Neuron (in vitro differentiated cells): Measurements from ENCODE around the gene BCL2.
"Not testable (repeated sequence)": the region's sequence is repeated elsewhere in the genome, so short reads cannot be mapped to it uniquely, and the experiment has no call there.

Source experiments
- H2AFZ ChIP-seq: one replicate; pipeline ENCODE4 v1.6.1; 2013; ENCODE audit warnings: low read depth, mild to moderate bottlenecking, inconsistent platforms, low read length, moderate library complexity
- H3K27me3 ChIP-seq: one replicate; pipeline ENCODE4 v1.6.1; 2013; ENCODE audit warnings: low read length; ENCODE audit not compliant: insufficient read depth
- H3K36me3 ChIP-seq: one replicate; pipeline ENCODE4 v1.6.1; 2013; ENCODE audit warnings: low read length; ENCODE audit not compliant: insufficient read depth
- H3K4me1 ChIP-seq: one replicate; pipeline ENCODE4 v1.6.1; 2013; ENCODE audit warnings: low read length; ENCODE audit not compliant: insufficient read depth
- H3K4me3 ChIP-seq: 2 replicates; pipeline ENCODE4 v1.5.1; 2013; ENCODE audit warnings: mild to moderate bottlenecking, low read length, moderate library complexity
- H3K9me3 ChIP-seq: one replicate; pipeline ENCODE4 v1.6.1; 2013; ENCODE audit warnings: low read length

BCL2 gene

DNA sequence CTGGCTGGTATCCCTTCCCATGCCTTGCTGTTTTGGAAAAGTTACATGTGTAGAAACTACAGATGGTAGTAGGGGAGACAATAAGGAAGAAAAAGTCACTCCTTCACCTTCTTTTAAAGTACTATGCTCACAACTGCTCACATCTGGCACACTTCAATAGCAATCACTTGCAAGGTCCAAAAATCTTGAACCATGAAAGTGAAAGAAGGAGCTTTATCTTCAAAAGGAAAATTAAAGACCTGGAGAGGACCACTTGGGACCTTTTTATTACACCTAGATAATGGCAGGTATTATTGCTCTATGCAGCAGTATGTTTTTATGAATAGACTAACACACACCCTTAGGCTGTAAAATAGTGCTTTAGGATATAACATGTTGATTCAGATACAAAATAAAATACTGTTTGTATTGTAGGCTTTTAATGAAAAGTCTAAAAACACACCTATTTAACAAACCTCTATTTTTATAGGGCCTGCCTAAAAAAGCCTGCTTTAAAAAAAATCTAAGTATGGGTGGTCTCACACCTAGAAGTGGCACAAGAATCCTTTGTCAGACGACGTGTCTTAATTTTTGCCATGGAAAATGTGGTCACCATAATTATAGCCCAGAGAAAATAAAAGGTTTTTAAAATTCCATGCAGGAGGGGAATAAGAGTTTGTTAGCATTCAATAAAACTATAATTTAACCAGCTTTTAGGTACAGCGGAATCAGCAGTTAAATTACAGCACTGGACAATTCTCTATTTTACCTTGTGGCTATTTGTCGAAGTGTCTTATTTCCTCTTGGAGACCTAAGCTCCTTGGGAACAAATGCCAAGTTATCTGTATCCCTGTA lies 124.0 kb downstream of the BCL2 start:
- Histone ChIP-seq H3K36me3 (no peaks in the 10 kb centered on the region), H2AFZ (no peak overlapping the region), H3K9me3 (no peaks in the 10 kb centered on the region), H3K4me1 (peaks cover 11% of the 10 kb centered on the region), H3K27me3 (no peaks in the 10 kb centered on the region), H3K4me3 (no peak overlapping the region)

DNA sequence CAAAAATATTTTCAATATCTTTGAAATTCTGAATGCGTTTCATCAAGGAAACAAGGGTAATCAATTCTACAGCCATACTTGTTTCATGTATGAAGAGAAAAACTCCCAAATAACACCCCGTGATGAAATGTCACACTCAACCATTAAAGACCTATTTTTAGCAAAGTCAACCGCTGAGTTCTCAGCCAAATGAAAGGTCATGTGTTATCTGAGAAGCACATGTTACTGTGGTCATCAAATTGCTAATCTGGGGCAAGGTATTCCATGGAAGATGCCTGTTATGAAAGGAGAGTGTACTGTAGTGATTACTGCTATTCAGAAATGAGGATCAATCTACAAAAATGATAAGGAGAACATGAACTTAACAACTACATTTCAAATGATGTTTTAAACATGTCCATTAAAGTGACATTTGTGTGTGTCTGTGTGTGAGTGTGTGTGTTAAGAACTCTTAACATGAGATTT lies 126.7 kb downstream of the BCL2 start:
- no peak overlapping the region for H3K4me3 ChIP-seq
- no peaks in the 10 kb centered on the region for H3K27me3 ChIP-seq
- no peaks in the 10 kb centered on the region for H3K9me3 ChIP-seq
- H3K4me1 ChIP-seq, result peaks cover 11% of the 10 kb centered on the region
- H3K36me3 ChIP-seq, result no peaks in the 10 kb centered on the region
- H2AFZ ChIP-seq, result no peak overlapping the region

DNA sequence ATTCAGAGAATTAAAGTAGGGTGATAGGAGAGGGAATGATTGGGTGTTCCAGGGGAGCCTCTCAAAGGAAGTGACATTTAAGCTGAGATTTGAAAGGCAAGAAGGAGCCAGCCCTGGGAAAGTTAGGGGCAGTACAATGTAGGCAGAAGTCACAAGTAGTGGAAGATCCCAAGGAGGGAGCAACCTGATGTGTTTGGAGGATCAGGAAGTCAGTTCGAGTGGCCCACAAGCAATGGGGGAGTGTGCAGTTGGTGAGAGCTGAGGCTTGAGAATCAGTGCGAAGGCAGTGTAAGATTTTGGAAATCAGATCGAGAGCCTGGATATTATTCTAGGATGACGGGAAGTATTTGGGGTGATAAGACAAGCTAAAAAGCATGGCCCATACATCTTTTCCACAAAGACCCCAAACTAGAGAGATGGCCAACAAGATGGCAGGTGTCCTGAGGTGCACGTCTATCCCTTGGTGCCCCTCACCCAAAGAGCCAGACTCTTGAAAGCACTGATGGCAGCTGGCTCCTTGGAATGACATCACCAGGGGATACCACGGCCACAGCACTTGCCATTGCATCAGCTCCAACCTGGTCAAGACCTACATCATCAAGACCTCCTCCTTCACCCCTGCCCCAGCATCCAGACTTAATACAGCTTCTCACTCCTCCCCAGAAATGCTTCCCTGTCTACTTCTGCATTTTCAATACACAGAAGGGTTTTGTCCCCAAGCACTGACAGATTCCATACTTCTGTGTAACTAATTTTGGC lies 127.3 kb downstream of the BCL2 start:
- H3K9me3 ChIP-seq, result no peaks in the 10 kb centered on the region
- H3K27me3 ChIP-seq, result no peaks in the 10 kb centered on the region
- no peaks in the 10 kb centered on the region for H3K36me3 ChIP-seq
- no peak overlapping the region for H2AFZ ChIP-seq
- no peak overlapping the region for H3K4me3 ChIP-seq
- peaks cover 8% of the 10 kb centered on the region for H3K4me1 ChIP-seq

DNA sequence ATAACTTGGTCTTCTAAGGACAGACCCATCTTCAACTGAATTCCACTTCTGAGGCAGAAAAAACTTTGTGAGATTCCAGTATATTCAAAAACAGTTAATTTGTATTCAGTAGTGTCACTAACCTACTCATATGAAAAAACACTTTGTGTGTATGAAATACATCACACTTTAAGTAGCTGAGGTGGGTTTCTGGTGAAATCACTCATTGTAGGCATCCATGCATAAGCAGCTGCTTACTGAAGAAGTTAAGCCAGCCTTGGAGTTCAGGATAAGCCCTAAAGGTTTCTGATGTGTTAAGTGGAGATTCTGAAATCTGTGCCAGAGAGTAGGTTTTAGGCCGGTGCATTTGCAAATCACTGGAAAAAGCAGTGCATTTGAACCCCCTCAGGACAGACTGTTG lies 128.2 kb downstream of the BCL2 start:
- H3K36me3 ChIP-seq, result no peaks in the 10 kb centered on the region
- H2AFZ ChIP-seq, result no peak overlapping the region
- H3K4me3 ChIP-seq, result no peak overlapping the region
- no peaks in the 10 kb centered on the region for H3K9me3 ChIP-seq
- no peaks in the 10 kb centered on the region for H3K27me3 ChIP-seq
- H3K4me1 ChIP-seq, result peaks cover 8% of the 10 kb centered on the region

DNA sequence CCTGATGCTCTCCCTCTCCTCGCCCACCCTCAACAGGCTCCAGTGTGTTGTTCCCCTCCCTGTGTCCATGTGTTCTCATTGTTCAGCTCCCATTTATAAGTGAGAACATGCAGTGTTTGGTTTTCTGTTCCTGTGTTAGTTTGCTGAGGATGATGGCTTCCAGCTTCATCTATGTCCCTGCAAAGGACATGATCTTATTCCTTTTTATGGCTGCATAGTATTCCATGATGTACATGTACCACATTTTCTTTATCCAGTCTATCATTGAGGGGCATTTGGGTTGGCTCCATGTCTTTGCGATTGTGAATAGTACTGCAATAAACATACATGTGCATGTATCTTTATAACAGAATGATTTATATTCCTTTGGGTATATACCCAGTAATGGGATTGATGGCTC lies 128.7 kb downstream of the BCL2 start:
- not testable (repeated sequence) for H3K27me3 ChIP-seq, H3K36me3 ChIP-seq, H3K4me3 ChIP-seq, H3K9me3 ChIP-seq, H2AFZ ChIP-seq, H3K4me1 ChIP-seq

DNA sequence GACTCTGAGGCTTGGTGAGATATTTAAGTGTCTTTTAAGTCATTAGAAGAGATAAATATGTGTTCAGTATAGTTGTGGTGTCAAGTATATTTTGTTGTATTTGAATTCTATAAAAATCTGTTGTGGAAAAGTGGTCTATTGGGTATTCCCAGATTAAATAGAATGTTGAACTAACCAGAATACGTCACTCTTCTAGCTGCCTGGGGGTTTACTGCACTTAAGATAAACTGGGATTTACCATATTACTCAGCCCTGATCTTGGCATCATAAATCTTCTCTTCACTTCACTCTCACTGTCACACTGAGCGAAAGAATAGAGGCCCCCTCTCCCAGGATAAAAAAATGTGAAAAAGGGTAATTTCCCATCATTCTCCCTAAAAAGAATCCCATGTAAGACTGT lies 129.8 kb downstream of the BCL2 start:
- no peak overlapping the region for H3K4me3 ChIP-seq
- H3K27me3 ChIP-seq, result no peaks in the 10 kb centered on the region

DNA sequence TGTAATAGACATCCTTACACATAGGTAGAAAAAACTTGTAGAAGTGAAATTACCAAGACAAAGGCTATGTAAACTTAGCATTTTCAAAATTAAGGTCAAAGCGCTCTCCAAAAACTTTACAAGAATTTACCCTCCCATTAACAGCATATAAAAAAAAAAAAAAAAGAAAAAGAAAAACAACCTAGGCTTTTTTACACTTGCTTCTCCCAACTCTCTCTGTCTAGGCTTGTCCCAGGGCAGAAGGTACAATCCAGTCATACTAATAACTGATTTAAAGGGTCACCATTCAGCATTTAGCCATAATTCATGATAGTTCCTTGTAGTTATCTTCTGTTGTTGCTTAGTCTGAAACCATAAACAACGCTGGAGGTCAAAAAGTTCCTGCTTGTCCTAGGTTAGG lies 130.5 kb downstream of the BCL2 start:
- H3K4me1 ChIP-seq, result no peaks in the 10 kb centered on the region
- H3K4me3 ChIP-seq, result no peak overlapping the region
- no peaks in the 10 kb centered on the region for H3K27me3 ChIP-seq
- no peaks in the 10 kb centered on the region for H3K9me3 ChIP-seq
- no peaks in the 10 kb centered on the region for H3K36me3 ChIP-seq
- H2AFZ ChIP-seq, result no peak overlapping the region

More for the DNA sequence above, 129.8 kb downstream of the BCL2 start:
- no peak overlapping the region for H2AFZ ChIP-seq
- no peaks in the 10 kb centered on the region for H3K4me1 ChIP-seq
- no peaks in the 10 kb centered on the region for H3K9me3 ChIP-seq
- H3K36me3 ChIP-seq, result no peaks in the 10 kb centered on the region

DNA sequence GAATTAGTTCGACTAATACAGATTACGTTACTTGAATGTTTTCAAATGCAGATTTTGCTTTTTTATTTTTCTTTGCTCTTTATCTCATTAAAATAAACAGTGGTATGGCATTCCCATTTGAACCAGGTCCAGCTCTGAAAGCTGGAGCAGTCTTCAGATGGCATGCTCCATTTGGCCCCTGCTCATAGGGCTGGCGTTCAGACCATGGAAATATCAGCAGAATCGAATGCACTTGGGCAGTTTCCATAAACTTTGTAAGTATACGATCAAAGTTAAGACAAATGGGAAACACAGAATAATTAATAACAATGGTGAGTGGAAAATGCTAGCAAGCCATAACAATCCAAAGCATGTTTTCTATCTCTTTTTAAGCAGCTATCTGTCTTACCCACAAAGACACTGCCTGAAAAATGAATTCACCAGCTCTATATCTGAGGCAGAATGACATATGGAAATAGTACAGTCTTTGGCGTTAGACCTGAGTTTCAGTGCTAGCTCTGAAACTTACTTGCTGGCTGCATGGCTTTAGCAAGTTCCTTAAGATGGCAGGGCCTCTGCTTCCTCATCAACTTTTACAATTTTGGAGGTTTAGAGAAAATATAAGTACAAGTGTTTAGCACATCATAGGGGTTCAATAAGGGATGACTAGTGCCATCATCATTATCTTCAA lies 131.6 kb downstream of the BCL2 start:
- no peaks in the 10 kb centered on the region for H3K27me3 ChIP-seq
- H3K36me3 ChIP-seq, result no peaks in the 10 kb centered on the region
- no peak overlapping the region for H3K4me3 ChIP-seq
- no peak overlapping the region for H2AFZ ChIP-seq
- H3K4me1 ChIP-seq, result no peaks in the 10 kb centered on the region
- no peaks in the 10 kb centered on the region for H3K9me3 ChIP-seq

DNA sequence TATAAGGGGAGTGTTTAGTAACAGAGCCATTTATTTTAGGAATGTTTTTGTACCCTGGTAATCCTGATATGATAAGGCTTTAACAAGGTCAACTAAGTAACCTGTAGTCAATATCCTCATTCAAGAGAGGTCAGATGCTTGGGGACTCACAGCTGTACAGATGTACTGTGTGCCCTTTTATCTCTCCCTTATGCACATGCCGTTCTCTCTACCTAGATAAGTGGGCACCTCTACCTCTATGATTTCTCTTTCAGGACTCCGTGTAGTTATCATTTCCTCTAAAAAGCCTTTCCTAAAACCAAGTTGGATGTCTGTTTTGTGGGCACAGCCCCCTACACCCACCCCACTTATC lies 132.4 kb downstream of the BCL2 start:
- H2AFZ ChIP-seq, result no peak overlapping the region
- no peaks in the 10 kb centered on the region for H3K36me3 ChIP-seq
- H3K4me1 ChIP-seq, result no peaks in the 10 kb centered on the region
- no peaks in the 10 kb centered on the region for H3K27me3 ChIP-seq
- no peaks in the 10 kb centered on the region for H3K9me3 ChIP-seq
- H3K4me3 ChIP-seq, result no peak overlapping the region

DNA sequence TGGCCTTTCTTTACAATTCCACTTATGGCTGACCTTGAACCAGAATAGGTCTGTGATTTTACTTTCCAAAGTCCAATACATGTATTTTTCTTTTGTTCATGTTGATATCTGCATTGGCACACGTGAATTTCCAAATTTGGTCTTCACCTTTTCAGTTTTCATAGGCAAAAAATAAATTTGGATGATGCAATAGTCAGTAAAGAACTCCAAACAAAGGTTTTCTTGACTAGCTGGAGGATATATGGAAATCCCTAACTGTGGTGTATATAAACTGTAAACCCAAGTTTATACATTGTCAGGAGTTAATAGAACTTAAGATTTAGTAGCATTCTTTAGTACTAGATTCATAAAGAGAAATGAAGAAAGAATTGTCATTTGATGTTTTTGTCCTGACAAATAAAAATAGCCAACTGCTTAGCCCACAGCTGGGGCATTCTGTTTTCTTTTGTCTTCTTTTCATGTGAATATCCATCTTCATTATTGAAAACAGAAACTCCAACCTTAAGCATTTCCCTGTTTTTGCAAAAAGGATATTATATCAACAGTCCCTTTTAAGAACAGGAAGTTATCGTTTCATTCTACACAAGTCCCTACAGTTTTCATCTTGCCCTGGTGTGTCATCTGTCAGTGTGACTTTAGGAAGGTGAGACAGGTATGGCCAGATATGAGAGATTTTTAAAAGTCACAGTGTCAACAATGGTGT lies 132.9 kb downstream of the BCL2 start:
- Histone ChIP-seq H3K4me3 (no peak overlapping the region), H3K27me3 (no peaks in the 10 kb centered on the region), H3K36me3 (no peaks in the 10 kb centered on the region), H2AFZ (no peak overlapping the region), H3K9me3 (no peaks in the 10 kb centered on the region), H3K4me1 (no peaks in the 10 kb centered on the region)

DNA sequence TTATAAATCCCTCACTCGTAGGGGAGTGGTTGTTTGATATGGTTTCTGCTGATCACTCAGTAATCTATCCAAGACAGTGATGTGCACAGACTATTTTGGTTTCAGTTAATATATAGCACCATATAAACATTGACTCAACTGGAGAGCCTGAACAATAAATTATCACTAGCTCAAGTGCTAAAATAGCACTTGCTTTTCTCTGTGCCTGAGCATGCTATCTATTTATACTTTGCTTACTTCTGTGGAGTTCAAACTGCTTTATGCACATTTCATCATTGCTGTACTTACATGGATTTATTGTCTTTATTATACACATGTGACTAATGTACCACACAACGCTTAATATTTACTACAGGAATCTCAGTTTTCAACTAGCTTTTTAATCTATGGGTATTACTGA lies 133.6 kb downstream of the BCL2 start:
- no peaks in the 10 kb centered on the region for H3K36me3 ChIP-seq
- H3K4me3 ChIP-seq, result no peak overlapping the region
- H2AFZ ChIP-seq, result no peak overlapping the region
- peaks cover 4% of the 10 kb centered on the region for H3K4me1 ChIP-seq
- H3K27me3 ChIP-seq, result no peaks in the 10 kb centered on the region
- no peaks in the 10 kb centered on the region for H3K9me3 ChIP-seq

DNA sequence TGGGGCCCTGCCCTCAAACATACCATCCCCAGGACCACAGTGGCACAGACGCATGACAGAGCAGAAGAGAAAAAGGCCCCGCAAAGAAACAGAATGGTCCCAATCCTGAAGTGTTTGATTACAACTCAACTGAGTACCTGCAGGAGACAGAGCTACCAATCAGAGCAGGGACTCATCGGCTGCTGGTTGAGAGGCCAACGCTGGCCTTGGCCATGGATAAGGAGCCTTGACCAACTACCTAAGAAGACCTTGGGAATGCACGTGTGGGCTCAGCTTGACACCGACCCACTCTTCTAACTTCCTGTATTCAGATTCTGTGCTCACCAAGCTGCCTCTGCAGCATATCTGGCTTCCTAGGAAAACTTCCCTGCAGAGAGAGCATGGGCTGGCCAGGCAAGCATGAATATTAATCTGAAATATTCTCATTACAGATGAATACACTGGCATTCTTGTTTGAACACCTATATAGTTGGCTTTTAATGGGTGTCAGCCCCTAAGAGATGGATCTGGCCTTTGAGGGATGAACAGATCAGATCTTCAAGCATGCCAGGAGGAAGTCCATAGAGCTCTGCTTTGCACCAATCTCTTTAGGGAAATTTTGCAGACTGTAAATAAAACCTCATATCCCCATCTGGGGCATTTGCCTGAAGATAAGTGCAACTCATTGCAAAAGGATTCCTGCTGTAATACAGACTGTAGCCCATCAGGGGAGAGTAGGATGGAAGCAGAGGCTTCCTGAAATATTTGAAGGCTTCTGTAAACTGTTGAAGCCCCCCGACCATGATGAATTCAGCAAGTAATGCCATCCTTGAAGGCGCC lies 135.4 kb downstream of the BCL2 start:
- peaks cover 18% of the 10 kb centered on the region for H3K4me1 ChIP-seq

More for the DNA sequence above, 135.4 kb downstream of the BCL2 start:
- Histone ChIP-seq H3K9me3 (no peaks in the 10 kb centered on the region), H3K36me3 (no peaks in the 10 kb centered on the region), H2AFZ (no peak overlapping the region), H3K27me3 (no peaks in the 10 kb centered on the region), H3K4me3 (no peak overlapping the region)
